Omental fat pad (tissue), 4 donors: ENCODE data around the gene TMEFF1. TPM values are rescaled to one million over a fixed set of nuclear protein-coding genes. Genes with fewer than 3 reads are reported as not detected.

Experiments used
- ATAC-seq: fragments of 150-250 bp; one replicate; pipeline ENCODE4 v1.9.1; 2016; ENCODE audit warnings: mild to moderate bottlenecking, moderate library complexity; ENCODE audit not compliant: low FRiP score
- DNase-seq: peaks from one replicate; pipeline ENCODE4 v3.0.0-alpha.2; 2019; ENCODE audit warnings: low spot score
- CTCF ChIP-seq, 3 donors: fragments of 450-650 bp; IDR thresholded peaks; one replicate each; pipeline ENCODE4 v1.5.1; 2016 to 2017; ENCODE audit warnings: antibody characterized with exemption in 3 of 3, mild to moderate bottlenecking in 3 of 3, moderate library complexity in 2 of 3
- total RNA-seq, 4 donors: library from RNA; depleted of rRNA; stranded (reverse); fragments of >200 nt; gene quantifications; one replicate each; pipeline ENCODE4 v1.1.0, GENCODE V29; 2016

Gene TMEFF1
- total RNA-seq = 1 to 10 TPM in 1 of 4 donors, under 1 TPM in 1, not detected in 2; 0.60 to 2.4 TPM

- ATAC-seq (peak; percentile 68), DNase-seq (no peak)
- TF ChIP-seq CTCF (IDR thresholded peaks at IDR 0.05) = no peak
These were observed at the start of gene TMEFF1 for GRCh38 chr9:100472788-100473275. Gene TMEFF1, plus strand, starts transcription at chr9:100473149. Its CDS starts 396 bp downstream, at chr9:100473545.

- no peak for TF ChIP-seq CTCF (IDR thresholded peaks at IDR 0.05)
- ATAC-seq (no peak), DNase-seq (no peak)
These were observed 47.2 kb upstream of the TMEFF1 start for GRCh38 chr9:100425758-100426157.

- ATAC-seq (no peak), DNase-seq (no peak)
- TF ChIP-seq CTCF (IDR thresholded peaks at IDR 0.05) = no peak
These were observed 46.8 kb upstream of the TMEFF1 start for GRCh38 chr9:100426189-100426529.

- DNase-seq (no peak), ATAC-seq (peak; percentile 74)
- no peak for TF ChIP-seq CTCF (IDR thresholded peaks at IDR 0.05)
These were observed 46.2 kb upstream of the TMEFF1 start, which contains the start of gene MSANTD3 for GRCh38 chr9:100426530-100427365. Gene MSANTD3, plus strand, starts transcription at chr9:100427143. Its CDS starts 14,796 bp downstream, at chr9:100441939.

- ATAC-seq = peak; percentile 58
- DNase-seq = peak; percentile 27
- TF ChIP-seq CTCF (IDR thresholded peaks at IDR 0.05) = no peak
These were observed 45.3 kb upstream of the TMEFF1 start for GRCh38 chr9:100427366-100428263.

- no peak for TF ChIP-seq CTCF (IDR thresholded peaks at IDR 0.05)
- peak; percentile 85 for ATAC-seq
- no peak for DNase-seq
These were observed 43.9 kb upstream of the TMEFF1 start for GRCh38 chr9:100428871-100429654.
